Ovary (tissue), 3 donors: ENCODE measurements around the gene ATG14.

Experiments
- CTCF ChIP-seq, 3 donors: fragments of 450-650 bp in 2 of 3; fragments of 200-600 bp in 1 of 3; IDR thresholded peaks; one replicate each; pipeline versions ENCODE4 v1.5.1 to v1.8.0; 2016 to 2022; ENCODE audit warnings: antibody characterized with exemption in 3 of 3, mild to moderate bottlenecking in 1 of 3
- EP300 ChIP-seq: sonication (generic); formaldehyde crosslinking; IDR thresholded peaks from one replicate; pipeline ENCODE4 v1.6.1; 2017; ENCODE audit warnings: antibody characterized with exemption
- POLR2A ChIP-seq: fragments of 450-650 bp; IDR thresholded peaks from one replicate; pipeline ENCODE4 v1.6.1; 2017; ENCODE audit warnings: antibody characterized with exemption, mild to moderate bottlenecking, moderate library complexity
- donor health status: DM: no; HTN: no; CAD: no.

- TF ChIP-seq CTCF (IDR thresholded peaks at IDR 0.05), result no peak
- TF ChIP-seq EP300, result no peak
- TF ChIP-seq POLR2A, result no peak
Observed at GRCh38 chr14:55347040-55347439, 64.6 kb downstream of the ATG14 start.
